Activated naive CD4-positive, alpha-beta T cell treated with anti-CD3 and anti-CD28 coated beads, Interleukin-2, amount 50 U/mL, for 24 hours (primary cell): Measurements from ENCODE around the gene FBLN2.

Experiments
- H3K27ac Mint-ChIP-seq: one replicate; pipeline ENCODE4 v1.8.0; 2021; ENCODE audit warnings: mild to moderate bottlenecking, mixed read lengths
- H3K27me3 Mint-ChIP-seq: one replicate; pipeline ENCODE4 v1.8.0; 2021; ENCODE audit warnings: mixed read lengths
- H3K36me3 Mint-ChIP-seq: one replicate; pipeline ENCODE4 v1.8.0; 2021; ENCODE audit warnings: mixed read lengths
- H3K4me1 Mint-ChIP-seq: one replicate; pipeline ENCODE4 v1.8.0; 2021; ENCODE audit warnings: mixed read lengths
- H3K4me3 Mint-ChIP-seq: one replicate; pipeline ENCODE4 v1.8.0; 2021; ENCODE audit warnings: mild to moderate bottlenecking, mixed read lengths
- H3K9me3 Mint-ChIP-seq: one replicate; pipeline ENCODE4 v1.8.0; 2021; ENCODE audit warnings: mixed read lengths

Gene FBLN2

DNA sequence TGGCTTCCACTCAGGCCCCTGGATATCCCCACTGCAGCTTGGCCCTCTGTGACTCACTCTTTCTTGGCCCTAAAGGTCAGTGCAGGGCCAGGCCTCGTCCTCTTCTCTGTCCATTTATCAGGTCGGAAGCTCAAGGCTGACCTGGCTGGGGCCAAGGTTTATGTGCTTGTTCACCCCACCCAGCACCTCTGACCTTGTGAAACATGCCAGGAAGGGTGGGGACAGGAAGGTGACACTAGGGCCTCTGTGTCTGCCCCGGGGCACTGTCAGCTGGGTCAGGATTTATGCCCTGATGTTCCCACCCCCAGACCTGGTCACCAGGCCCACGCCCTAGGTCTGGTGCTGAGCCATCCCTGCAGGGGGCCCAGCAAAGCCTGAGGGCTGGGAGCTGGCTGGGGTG is 103.8 kb downstream of the FBLN2 start:
- Mint-ChIP-seq H3K4me3 (no peak overlapping the region), H3K27me3 (peaks cover 5% of the 10 kb centered on the region), H3K4me1 (peaks cover 35% of the 10 kb centered on the region), H3K36me3 (no peaks in the 10 kb centered on the region), H3K27ac (no peak overlapping the region), H3K9me3 (no peaks in the 10 kb centered on the region)

- Mint-ChIP-seq H3K36me3 (no peaks in the 10 kb centered on the region), H3K27ac (no peak overlapping the region), H3K27me3 (peaks cover 1% of the 10 kb centered on the region), H3K4me3 (no peak overlapping the region), H3K4me1 (peaks cover 29% of the 10 kb centered on the region), H3K9me3 (no peaks in the 10 kb centered on the region)
Observed at GRCh38 chr3:13653631-13654279, 104.8 kb downstream of the FBLN2 start.

GRCh38 chr3:13654330-13655060 is 105.6 kb downstream of the FBLN2 start:
- Mint-ChIP-seq H3K36me3 (no peaks in the 10 kb centered on the region), H3K4me1 (peaks cover 29% of the 10 kb centered on the region), H3K27ac (no peak overlapping the region), H3K27me3 (peaks cover 1% of the 10 kb centered on the region), H3K9me3 (no peaks in the 10 kb centered on the region), H3K4me3 (peak overlapping the region; percentile 47)

- Mint-ChIP-seq H3K9me3 (no peaks in the 10 kb centered on the region), H3K27me3 (peaks cover 1% of the 10 kb centered on the region), H3K4me1 (peaks cover 27% of the 10 kb centered on the region), H3K36me3 (no peaks in the 10 kb centered on the region), H3K27ac (no peak overlapping the region), H3K4me3 (peak overlapping the region; percentile 71)
Observed at GRCh38 chr3:13655061-13655913, 106.4 kb downstream of the FBLN2 start.

DNA sequence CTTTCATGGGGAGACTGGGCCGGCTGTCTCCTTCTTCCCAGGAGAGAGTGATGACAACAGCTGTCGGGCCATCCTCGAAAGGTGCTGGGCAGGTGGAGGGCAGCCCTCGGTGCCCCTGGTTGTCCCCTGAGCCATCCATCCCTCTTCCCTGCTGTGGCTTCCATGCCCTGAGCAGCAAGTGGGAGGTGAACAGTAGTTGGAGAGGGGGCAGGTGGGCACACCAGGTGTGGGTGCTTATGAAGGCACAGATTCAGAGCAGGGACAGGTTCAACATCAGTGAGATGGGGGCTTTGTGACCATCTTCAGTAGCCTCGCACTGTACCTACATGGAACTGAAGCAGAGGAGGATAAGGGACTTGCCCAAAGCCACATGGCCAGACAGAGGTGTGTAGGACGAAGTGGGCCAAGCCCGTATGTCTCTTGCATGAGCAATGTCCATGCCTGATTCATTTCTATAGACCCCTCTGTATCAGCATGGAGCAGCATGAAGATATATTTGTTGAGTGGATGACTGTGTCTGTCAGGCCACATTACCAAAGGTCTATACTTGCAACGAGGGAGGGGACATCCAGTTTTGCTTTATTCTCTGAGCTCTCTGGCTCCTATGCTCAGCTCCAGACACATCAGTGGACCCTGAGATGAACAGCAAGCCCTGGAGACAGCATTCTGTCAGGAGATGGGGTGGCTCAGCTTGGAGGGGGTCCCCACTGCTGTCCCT is 107.8 kb downstream of the FBLN2 start:
- no peak overlapping the region for H3K4me3 Mint-ChIP-seq
- peaks cover 23% of the 10 kb centered on the region for H3K4me1 Mint-ChIP-seq
- peaks cover 1% of the 10 kb centered on the region for H3K27me3 Mint-ChIP-seq
- H3K27ac Mint-ChIP-seq, result no peak overlapping the region
- H3K36me3 Mint-ChIP-seq, result no peaks in the 10 kb centered on the region
- no peaks in the 10 kb centered on the region for H3K9me3 Mint-ChIP-seq

DNA sequence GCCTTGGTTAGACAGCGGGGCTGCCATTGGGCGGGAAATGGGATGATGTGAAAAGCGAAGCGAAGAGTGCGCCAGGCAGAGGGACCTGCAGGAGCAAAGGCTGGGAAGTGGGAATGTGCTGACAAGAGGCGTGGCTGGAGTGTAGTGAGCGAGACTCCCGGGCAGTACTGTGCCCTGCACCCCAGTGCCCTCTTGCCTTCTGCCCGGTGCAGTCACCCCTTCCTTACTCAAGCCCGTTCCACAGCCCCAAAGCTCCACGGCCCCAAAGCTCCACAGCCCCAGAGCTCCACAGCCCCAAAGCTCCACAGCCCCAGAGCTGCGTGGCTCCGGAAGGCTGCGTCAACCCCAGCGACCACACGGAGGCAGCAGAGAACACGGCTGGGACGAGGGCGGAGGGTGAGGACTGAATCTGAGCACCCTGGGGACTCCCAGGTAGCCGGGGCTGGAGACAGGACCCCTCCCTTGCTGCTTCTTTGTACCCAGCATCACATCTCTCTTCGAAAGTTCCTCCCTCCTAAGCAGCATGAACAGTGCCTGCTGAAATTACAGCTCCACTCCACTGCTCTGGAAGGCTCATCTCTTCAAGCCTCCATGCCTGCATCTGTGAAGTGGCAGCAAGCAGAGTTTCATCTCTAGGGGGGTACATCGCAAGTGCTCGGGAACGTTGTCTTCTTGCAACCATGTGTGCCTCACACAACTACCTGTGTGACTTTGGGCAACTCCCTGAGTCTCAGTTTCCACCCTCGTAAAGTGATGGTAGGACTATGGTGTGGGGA is 108.9 kb downstream of the FBLN2 start:
- H3K36me3 Mint-ChIP-seq, result no peaks in the 10 kb centered on the region
- H3K4me3 Mint-ChIP-seq, result no peak overlapping the region
- H3K27me3 Mint-ChIP-seq, result peaks cover 1% of the 10 kb centered on the region
- H3K4me1 Mint-ChIP-seq, result peaks cover 23% of the 10 kb centered on the region
- H3K9me3 Mint-ChIP-seq, result no peaks in the 10 kb centered on the region
- no peak overlapping the region for H3K27ac Mint-ChIP-seq

- no peak overlapping the region for H3K4me3 Mint-ChIP-seq
- H3K9me3 Mint-ChIP-seq, result no peaks in the 10 kb centered on the region
- no peaks in the 10 kb centered on the region for H3K36me3 Mint-ChIP-seq
- no peak overlapping the region for H3K27ac Mint-ChIP-seq
- peaks cover 17% of the 10 kb centered on the region for H3K4me1 Mint-ChIP-seq
- H3K27me3 Mint-ChIP-seq, result peaks cover 1% of the 10 kb centered on the region
Observed at GRCh38 chr3:13658681-13659080, 109.8 kb downstream of the FBLN2 start.

- no peaks in the 10 kb centered on the region for H3K36me3 Mint-ChIP-seq
- H3K9me3 Mint-ChIP-seq, result no peaks in the 10 kb centered on the region
- no peak overlapping the region for H3K4me3 Mint-ChIP-seq
- peaks cover 12% of the 10 kb centered on the region for H3K4me1 Mint-ChIP-seq
- H3K27me3 Mint-ChIP-seq, result peaks cover 1% of the 10 kb centered on the region
- H3K27ac Mint-ChIP-seq, result no peak overlapping the region
Observed at GRCh38 chr3:13659221-13659969, 110.5 kb downstream of the FBLN2 start.

DNA sequence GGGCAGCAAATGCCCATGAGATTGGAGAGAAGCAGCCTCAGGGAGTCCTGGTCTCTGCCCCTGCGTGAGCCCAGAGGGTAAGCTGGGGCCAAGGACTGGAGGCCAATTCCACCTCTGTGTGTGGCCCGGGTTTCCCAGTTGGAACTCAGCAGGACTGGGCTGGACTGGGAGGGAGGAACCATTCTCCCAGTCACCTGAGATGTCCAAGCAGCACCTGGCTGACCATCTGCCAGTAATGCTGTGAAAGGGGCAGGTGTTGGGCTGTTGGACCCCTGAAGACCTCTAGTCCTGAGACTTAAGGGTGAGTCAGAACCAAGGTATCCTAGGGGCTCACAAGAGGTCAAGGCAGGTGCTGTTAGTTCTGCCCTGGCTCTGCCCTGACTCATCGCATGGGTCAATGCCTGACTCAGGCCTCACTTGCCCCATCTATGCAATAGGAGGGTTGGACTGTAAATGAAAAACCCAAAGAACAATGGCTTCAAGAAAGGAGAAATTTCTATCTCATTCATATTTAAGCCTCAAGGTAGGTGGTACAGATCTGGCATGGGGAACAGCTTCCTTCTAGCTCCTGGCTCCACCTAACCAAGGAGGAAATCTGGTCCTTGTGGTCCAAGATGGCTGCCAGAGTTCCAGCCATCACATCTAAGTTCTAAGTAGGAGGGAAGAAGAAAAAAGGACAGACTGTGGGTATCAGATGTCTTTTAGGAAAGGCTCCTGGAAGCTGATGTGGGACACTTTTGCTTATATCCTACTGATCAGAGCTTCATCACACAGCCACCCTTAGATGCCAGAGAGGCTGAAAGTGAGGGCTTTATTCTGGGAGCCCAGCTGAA is 111.3 kb downstream of the FBLN2 start:
- no peak overlapping the region for H3K27ac Mint-ChIP-seq
- no peak overlapping the region for H3K4me3 Mint-ChIP-seq
- peaks cover 9% of the 10 kb centered on the region for H3K4me1 Mint-ChIP-seq
- no peaks in the 10 kb centered on the region for H3K36me3 Mint-ChIP-seq
- no peaks in the 10 kb centered on the region for H3K9me3 Mint-ChIP-seq
- peaks cover 1% of the 10 kb centered on the region for H3K27me3 Mint-ChIP-seq

DNA sequence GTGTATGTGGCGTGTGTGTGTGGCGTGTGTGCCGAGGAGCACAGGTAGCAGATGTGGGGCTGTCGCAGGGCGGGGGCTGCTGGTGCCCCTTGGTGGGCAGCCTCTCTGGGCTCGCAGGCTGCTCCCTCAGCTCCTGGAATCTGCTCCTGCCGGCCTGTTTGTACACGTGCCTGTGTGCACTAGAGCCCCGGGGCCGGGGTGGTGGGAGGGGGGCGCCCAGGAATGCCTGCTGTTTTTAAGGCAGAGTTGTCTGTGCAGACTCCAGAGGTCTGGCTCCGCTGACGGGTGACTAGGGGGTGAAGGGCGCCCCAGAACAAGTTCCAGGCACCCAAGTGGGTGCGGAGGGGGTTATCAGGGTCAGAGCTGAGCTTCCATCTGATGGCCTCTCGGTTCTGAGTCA is 112.2 kb downstream of the FBLN2 start:
- no peak overlapping the region for H3K4me3 Mint-ChIP-seq
- no peaks in the 10 kb centered on the region for H3K9me3 Mint-ChIP-seq
- H3K36me3 Mint-ChIP-seq, result no peaks in the 10 kb centered on the region
- no peak overlapping the region for H3K27ac Mint-ChIP-seq
- peaks cover 1% of the 10 kb centered on the region for H3K27me3 Mint-ChIP-seq
- peaks cover 5% of the 10 kb centered on the region for H3K4me1 Mint-ChIP-seq

DNA sequence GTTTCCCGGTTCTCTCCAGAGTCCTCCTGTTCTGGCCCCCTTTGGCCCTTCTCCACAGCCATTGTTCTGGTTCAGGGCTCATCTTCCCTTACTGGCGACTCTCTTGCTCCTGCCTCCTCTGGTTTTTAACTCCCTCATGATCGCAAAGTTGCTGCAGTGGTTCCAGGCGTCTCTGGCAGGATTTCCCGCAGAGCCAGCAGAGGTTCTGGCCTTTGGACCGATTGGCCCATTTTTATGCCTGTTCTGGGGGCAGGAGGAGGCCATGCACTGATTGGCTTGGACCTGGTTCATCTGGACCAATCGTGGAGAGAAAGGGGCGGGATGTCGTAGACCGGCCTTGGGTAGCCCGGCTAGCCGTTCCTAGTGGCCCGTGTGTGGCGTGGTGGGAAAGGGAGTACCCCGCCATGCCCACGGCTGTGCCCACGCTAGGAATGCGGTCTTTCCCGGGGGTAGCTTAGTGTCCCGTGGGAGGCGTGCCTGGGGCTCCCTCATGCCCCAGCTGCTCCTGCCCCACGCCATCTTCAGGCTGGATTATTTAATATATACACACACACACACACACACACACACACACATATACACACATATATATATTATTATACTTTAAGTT is 113.4 kb downstream of the FBLN2 start:
- Mint-ChIP-seq H3K4me3 (no peak overlapping the region), H3K9me3 (no peaks in the 10 kb centered on the region), H3K27me3 (peaks cover 1% of the 10 kb centered on the region), H3K4me1 (peaks cover 3% of the 10 kb centered on the region), H3K27ac (no peak overlapping the region), H3K36me3 (no peaks in the 10 kb centered on the region)

DNA sequence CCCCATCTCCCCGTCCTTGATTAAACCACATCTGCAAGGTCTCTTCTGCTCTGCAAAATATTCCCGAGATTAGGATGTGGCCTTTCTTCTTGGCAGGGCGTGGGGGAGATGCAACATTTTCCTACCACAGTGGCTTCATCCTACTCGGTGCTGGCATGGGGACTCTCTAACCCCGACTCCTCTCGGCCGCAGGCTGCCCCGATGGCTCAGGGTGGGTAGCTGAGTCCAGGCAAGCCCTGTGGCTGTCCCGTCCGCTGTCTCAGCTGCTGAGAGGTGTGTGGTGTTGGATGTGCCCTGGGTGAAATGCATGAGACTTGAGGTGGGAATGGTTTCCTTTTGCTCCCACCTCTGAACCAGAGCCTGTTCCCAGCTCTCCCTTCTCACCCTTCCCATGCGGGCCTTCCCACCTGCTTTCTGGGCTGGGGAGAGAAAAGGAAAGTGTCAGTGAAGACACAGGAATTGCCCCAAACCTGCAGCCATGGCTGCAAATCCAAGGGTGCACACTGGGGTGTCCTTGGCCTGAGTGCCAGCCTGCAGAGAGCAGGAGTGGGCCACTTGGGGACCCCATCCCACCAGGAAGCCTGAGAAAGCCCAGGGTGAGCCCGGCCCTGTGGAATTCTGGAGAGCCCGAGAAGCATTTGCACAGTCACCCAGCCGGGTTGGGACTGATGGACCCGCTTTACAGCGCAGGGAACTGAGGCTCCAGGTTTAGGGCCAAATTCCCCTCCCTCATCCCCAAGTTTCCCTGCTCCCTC is 115.0 kb downstream of the FBLN2 start:
- Mint-ChIP-seq H3K9me3 (no peaks in the 10 kb centered on the region), H3K27ac (no peak overlapping the region), H3K4me1 (no peaks in the 10 kb centered on the region), H3K4me3 (no peak overlapping the region), H3K36me3 (no peaks in the 10 kb centered on the region), H3K27me3 (peaks cover under 1% of the 10 kb centered on the region)
